T-helper 9 cell (primary cell): ENCODE measurements around the gene TEX48.

ENCODE experiments used
- DNase-seq: peaks from one replicate; pipeline ENCODE4 v3.0.0-alpha.2; 2020

TEX48 gene

DNA sequence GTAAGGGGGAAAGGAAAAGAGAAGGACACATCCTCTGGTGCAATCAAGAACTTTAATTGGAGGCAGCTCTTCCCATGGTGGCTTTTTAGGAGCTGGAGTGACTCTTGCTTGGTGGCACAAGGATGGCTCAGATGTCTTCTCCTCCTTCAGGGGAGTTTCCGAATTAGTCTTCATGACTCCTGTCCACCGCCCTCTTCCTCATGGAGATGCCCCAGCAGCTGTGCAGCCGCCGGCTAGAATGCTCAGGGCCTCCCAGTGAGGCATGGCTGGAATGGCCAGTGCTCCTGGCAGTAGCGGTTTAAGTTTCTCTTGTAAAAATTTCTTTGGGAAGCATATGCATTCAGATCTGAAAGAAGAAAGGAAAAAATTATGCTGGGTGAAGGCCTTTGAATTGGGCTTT is 15.6 kb downstream of the TEX48 start:
- no peak for DNase-seq

DNA sequence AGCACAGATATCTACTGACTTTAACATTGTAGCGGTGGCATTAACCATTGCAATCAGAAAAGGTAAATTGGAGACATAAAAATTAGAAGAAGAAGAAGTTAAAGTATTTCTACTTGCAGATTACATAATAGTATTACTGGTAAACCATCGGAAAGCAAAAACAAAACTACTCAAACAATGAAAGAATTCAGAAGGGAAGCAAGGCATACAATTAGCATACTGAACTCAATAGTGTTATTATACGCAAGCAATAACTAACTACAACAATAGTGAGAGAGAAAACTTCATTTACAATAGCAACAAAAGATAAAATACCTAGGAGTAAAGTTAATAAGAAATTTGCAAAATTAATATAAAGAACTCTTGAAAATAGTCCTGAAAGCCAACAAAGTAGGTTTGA is 17.8 kb downstream of the TEX48 start:
- no peak for DNase-seq

DNA sequence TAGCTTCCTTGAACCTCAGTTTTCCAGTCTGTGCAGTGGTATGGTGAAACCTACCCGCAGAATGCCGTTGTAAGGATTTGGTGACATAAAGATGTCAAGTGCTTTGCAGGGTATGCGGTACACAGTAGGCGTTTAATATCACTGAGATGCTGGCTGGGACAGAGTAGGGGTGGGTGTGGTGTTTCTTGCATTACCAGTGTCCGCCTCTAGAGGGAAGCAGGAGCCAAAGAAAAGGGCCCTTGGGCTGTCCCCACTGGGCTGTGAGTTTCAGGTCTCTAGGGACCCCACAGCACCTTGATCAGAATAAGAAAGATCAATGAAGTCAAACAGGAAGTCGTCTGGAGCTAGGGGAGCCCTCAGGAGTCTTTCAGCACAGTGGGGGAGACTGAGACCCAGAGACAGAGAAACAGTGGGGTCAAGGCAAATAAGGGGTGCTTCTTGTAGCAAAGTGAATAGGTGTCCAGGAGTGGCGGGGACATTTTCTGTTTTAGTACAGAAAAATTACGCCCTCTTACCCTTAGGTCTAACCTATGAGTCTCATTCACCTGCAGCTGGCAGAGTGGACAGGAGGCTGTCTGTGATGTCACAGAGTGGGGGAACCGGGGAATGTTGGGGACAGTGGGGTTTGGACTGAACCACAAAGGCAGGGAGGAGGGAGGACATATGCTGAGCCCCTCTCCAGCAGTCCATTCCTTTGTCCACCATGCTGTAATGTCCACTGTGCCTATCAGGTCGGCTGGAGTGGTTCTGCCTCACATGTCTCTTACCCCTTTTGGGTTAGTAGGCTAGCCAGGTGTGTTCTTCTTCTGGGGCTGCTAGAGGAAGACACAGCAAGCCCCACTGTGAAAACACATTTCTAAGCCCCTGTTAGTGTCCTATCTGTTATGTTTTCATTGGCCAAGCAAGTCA is 19.7 kb downstream of the TEX48 start:
- DNase-seq, result peak; percentile 57

DNA sequence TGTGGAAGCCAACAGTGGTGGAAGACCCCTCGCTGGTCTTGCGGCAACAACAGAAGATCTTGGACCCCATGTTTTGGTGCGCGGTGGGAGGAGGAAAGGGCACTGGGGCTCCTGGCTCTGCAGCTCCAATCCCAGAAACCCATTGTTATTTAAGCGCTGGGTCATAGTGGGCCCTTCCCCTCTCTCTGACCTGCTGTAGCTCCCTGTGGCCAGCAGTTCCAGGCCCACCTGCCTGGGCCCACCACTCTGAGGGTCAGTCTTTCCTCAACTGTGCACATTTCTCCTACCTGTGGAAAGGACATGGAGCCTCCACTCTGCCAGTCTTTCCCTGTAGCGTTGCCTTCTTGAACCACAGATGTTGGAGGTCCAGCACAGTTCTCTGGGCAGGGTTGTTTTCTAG is 24.3 kb downstream of the TEX48 start, which contains the start of gene TEX53:
TSS of gene TEX53 (minus strand) at position 101 of the 400 bp plus-strand sequence. CDS start at position 70, 31 bp downstream.
- DNase-seq, result no peak

DNA sequence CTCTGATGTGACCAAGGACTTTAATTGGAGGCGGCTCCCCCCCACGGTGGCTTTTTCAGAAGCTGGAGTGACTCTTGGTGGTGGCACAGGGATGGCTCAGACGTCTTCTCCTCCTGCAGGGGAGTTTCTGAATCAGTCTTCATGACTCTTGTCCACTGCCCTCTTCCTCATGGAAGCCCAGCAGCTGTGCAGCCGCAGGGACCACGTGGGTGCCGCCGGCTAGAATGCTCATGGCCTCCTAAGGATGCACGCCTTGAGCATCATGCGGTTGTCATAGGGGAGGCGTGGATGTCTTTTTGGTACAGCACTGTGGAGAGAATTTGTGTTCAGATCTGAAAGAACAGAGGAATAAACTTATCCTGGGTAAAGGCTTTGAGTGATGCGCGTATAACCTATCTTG is 25.7 kb downstream of the TEX48 start:
- no peak for DNase-seq

DNA sequence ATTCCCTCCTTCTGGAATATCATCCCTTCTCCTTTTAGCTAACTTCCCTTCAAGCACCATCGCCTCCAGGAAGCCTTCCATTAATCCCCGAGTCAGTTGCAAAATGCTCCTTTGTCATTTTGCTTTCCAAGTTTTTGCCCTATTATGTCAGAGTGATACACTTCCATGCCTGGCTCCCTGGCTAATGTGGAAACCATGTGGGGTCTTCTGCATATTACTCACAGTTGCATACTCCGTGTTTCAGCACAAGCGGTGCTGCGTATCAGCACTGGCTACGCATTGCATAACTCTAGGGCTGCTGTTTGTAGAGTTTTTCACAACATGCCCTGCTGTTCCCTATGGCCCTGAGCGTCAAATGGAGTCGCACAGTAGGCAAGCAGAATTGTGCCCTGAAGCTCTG is 26.3 kb downstream of the TEX48 start:
- no peak for DNase-seq

DNA sequence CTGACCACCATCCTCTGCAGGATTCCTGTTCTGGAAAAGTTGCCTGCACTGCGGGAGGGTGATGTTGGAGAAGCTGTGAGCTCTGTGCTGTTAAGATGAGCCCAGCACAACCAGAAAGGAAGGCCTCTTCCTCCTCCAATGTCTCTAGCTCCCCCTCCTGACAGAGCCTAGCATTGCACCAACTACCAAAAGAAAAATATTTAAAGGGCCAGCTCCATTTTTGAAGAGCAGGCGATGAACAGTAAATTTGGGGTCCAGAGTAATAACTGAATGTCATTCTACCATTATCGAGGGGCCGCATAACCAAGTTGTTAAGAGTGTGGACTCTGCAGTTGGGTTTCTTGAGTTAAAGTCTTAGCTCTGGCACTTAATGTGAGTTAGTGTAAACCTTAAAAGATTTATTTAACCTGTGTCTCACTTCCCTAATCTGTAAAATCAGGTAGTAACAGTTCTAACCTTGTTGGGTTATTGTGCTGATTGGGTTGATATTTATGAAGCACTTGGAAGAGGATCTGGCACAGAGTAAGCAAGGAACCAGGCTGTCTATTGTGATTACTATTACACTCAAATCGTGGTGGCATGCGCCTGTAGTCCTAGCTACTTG is 28.3 kb downstream of the TEX48 start:
- peak; percentile 81 for DNase-seq

DNA sequence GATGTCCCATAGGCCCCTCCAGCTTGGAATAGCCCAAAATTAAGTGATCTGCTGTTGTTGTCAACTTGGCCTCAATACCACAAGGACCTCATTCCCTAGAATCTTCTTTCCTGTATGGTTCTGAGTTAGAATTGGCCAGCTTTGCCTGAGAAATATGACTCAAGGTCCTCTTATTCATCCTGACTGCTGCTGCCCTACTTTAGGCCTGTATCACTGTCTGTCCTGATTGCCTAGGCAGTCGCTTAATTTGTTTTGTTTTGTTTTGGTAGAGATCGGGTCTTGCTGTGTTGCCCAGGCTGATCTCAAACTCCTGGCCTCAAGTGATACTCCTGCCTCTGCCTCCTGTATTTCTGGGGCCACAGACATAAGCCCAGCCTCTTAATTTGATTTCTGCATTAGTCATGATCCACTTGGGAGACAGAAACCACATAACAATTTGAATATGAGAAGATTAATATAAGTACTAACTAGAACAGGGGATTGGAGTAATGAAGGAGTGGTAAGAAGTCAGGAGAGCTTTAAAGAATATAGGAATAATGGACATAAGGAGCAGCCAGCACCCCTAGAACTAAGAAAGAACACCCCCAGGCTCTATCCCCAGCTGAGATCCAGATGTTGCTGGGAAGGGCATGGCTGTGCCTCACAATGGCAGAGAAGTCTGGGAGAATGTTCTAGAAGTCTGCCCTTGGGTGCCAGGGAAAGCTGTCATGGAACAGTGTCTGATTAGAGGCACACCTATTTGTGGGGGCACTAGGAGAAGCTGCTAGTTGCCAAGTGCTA is 29.0 kb downstream of the TEX48 start:
- DNase-seq, result no peak

DNA sequence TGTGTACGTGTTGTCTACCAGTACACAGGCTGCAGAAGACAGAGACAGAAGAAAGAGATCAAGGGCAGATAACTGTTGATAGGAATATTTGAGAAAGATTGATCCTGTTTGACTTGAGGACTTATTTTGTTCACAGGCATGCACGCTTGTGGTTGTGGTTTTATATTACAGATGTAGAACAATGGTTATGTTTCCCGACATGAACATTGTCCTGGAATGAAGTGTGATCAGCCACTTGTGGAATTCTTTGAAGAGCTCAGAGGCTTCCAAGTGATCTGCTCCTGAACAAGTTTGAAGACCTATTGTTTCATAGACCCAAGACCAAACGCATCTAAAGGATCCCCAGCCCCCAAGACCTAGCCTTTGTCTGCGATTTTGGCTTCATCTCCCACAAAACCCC is 38.1 kb downstream of the TEX48 start:
- DNase-seq, result no peak

DNA sequence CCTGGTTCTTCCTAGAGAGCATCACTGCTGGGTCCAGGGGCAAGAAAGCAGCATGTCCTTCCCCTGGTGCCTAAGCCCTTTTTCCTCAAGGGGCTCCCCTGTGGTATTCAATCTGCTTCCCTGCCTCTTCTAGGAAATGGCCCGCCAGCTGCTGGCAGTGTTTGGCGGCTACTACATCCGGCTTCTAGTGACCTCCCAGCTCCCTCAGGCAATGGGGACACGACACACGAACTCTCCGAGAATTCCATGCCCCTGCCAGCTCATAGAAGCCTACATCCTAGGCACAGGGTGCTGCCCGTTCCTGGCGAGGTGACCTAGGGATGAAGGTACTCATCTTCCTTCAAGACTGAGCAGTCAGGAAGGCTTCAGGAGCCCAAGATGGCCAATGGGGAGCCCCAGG is 39.0 kb downstream of the TEX48 start:
- no peak for DNase-seq

DNA sequence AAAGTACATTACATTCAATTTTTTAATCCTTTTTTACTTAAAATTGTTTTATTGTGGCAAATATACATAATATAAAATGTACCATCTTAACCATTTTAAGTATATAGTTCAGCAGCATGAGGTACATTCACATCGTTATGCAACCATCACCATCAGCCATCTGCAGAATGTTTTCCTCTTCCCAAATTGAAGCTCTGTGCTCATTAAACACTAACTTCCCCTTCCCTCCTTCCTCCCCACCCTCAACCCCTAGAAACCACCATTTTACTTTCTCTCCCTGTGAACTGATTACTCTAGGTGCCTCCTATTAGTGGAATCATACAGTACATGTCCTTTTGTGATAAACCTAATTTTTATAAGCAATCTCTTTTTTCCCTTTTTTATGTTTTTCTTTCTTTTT is 40.0 kb downstream of the TEX48 start:
- no peak for DNase-seq

DNA sequence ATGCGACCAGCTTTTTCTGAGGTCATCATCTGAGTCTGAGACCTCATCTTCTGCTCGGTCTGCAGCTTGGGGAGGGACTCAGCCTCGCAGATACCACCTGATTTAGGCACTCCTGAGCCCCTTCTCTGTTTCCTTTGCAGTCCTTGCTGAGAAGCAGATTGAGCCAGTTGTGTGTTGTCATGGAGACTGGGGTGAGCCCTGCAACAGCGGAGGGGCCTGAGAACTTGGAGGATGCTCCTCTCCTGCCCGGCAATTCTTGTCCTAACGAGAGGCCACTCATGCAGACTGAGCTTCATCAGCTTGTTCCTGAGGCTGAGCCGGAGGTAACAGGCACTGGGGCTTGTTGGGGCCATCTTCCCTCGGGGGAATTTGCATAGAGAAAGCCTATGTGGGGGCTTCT is 43.6 kb downstream of the TEX48 start:
- DNase-seq, result no peak

DNA sequence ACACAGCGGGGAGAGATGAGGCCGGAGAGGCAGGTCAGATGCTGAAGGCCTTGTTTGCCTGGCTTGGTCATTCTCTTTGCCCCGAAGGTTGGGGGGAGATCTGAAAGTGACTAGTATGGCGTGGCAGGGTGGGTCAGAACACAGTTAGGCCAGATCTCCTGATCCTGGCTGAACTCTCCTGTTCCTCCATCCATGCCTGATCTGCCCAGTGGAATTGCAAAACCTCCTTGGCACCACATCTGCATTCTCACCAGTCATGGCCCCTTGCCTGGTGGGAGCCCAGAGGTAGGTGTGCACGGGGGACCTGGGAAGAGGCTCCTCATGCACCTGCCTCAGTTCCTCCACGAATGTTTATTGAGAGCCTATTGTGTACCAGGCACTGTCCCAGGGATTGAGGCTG is 47.6 kb downstream of the TEX48 start:
- DNase-seq, result no peak

DNA sequence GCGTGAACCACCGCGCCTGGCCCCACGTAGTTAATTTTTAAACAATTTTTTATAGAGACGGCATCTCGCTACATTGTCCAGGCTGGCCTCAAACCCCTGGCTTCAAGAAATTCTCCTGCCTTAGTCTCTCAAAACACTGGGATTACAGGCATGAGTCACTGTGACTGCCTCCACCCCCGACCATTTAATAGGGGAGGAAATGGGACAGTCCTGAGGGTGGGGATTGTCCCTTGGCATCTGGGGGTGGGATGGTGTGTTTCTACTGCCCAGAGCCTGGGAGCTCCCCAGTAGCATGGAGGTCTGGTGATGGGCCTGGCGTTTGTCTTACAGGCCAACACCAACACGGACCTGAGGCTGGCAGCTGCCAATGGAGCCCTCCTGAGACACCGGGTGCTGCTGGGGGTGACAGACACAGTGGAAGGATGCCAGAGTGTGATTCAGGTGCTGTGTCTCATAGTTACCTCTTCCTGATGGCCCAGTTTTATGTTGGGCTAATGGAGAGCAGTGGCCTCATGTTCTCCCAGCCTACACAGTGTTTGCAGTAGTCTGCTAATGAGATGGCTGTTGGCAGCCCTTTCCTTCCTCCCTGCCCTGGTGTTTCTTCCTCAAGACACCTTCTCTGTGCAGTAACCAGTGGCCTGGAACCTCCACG is 48.4 kb downstream of the TEX48 start:
- DNase-seq, result no peak

DNA sequence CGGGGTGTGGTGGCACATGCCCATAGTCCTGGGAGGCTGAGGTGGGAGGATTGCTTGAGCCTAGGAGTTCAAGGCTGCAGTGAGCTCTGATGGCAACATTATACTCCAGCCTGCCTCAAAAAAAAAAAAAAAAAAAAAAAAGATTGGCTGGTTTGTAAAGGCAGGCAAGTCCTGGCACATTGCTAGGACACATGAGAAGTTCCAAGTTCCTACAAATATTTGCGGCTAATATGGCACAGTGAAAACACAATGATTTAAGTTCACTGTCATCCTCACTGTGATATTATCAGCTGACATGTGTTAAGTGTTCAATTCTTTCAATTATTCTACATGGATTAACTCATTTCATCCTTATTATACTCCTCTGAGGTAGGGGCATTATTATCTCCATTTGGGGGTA is 50.8 kb downstream of the TEX48 start:
- DNase-seq, result no peak

DNA sequence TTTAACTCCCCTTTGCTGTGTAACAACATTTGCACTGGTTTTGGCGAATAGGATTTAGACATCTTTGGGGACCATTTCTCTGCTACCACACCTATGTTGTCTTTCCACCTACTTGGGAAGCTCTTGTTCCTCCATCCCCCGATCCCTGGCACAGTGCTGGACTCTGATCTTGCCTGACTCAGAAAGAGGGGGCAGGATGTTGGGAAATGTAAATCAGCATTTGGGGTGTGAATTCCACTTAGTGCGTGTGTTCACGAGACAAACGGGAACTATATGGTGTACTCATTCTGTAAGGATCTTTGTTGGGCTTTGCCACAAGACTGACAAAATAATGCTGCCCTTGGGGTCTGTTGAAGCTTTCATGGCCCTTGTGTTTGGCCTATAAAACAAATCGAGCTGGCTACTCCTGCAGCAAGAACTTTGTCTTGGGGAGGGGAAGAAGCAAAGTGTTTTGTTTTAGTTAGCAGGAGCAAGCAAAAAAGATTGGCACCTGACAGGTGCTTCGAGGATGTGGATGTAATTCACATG is 52.4 kb downstream of the TEX48 start:
- DNase-seq, result no peak

DNA sequence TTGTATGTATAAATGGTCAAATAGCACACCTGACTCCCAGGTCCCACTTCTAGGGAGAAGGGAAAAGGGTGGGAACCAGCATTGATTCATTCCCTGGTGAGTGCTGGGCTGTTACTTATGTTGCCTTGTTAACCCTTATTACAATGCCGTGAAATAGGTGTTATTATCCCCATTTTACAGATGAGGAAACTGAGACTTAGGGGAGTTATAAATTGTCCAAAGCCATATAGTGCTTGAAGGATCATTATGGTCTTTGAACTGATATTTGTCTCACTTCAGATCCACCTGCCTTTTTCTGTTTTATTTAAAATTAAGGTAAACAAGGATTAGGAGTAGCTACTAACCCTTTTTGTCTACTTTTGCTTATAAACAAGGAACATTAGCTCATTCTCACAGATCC is 54.4 kb downstream of the TEX48 start:
- no peak for DNase-seq

DNA sequence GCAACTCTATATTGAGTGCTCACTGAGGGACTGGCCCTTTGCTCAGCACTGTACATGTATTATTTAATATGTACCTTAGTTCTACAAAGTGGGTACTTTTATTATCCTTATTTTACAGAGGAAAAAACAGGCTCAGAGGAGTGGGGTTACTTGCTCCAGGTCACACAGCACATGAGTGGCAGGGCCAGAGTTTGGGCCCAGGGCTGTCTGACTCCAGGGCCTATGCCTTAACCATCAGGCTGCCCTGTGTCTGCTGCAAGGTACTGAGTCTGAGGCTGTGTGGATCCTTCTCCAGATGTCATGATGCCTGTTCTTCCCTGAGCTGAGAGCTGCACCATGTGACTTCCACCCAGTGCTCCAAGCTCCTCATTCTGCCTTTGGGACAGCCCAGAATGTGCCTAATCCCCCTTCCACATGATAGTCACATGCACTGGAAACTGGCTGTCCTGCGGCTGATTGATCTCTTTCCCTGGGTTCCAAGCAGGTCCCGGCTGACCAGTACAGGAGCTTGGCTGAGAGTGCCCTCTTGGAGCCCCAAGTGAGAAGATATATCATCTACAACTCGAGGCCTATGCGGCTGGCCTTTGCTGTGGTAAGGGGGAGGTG is 55.5 kb downstream of the TEX48 start:
- DNase-seq, result no peak

DNA sequence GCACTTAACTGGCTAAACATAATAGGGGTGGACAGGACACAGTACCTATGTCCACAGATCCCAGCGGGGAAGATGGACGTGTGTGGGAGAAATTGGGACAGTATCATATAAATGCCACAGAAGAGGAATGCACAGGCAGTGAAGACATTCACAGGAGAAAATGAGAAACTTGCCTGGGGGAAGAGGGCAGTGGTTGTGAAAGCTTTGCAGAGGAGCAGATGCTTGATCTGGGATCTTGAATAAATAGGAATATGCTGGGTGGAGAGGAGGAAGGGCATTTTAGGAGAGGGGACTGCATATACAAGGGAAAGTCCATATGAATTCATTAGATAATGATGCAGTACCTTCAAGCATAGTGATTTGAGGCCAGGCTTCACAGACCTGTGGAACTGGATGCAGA is 57.3 kb downstream of the TEX48 start:
- DNase-seq, result no peak

DNA sequence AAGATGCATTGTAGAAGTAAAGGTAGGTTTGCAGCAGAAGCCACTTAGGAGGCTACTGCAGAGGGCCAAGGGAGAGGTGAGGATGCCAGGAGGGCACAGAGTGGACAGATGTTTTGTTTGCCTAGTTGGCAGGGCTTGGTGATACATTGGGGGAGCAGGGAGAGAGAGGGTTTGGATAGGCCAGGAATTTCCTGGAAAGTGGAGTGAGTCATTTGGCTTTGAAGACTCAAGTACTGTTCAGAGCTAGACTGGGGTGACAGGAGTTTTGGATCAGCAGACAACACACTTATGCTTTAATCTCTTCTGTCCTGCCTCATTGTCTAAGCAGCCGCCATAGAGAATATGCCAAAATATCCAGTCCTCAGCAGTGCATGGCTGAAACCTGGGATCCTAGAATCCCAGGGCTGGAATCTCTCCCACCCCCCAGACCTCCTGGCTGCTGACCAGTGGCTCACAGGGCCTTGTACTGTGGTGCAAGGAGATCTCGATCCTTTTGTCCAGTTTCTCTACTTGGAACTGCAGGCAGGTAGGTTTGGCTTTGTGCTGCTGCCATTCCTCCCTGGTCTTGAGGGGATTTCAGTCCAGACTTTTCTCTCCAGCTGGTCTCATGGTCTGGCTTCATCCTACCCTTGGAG is 59.9 kb downstream of the TEX48 start:
- DNase-seq, result no peak

DNA sequence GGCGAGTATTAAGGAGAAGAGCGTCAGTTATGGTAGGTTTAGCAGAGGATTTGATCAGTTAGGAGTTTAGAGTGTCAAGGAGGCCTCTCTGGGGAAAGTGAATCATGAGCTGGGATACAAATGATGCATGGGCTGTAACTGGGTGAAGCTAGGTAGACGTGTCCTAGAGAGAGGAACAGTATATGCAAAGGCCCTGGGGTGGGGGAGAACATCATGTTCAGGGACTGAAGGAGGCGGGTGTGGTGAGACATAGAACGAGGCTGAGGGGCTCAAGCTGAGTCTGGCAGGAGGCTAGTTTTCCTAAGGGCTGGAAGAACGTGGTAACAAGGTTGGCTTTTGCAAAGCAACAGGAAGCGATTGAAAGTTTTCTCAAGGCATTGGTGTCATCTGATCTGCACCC is 60.4 kb downstream of the TEX48 start:
- DNase-seq, result no peak

DNA sequence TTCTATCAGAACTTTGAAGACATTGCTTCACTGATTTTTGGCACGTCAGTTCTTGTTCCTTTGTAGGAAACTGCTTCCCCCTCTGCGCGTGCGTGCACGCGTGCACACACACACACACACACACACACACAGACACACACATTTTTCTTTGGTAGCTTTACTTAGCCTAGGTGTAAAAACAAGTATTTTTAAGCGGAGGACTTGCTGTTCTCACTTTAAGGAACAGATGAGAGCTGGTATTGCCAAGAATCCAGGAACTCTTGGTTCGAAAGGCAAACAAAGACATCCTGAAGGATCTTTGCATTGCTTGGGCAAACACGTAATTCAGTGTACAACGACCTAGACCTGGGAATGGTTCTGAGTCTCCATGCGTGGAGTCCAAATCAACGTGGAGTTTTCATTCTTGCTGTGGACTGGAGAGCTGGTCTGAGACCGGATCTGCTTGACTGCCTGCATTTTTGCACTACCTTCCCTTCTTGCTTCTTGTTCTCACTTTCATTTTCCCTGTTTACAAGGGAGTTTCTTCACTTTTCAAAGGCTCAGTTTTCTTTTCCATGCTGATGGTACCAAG is 62.7 kb downstream of the TEX48 start:
- DNase-seq, result no peak
